ENCODE results near the gene CYB5R4. TPM values are rescaled to one million over a fixed set of nuclear protein-coding genes. Genes with fewer than 3 reads are reported as not detected.

CYB5R4 gene
- total and polyA plus RNA-seq, 2 of the 13 experiments (the other 11 are each of a cell fraction or from before 2014, with no cell fraction given): 5.3 to 26.1 TPM

- no peak overlapping the region for H2AFZ ChIP-seq (ENCODE audit: low read length)
- no peak overlapping the region for H3K9ac ChIP-seq (ENCODE audit: insufficient read depth, low read depth, low read length)
- no peaks in the 10 kb centered on the region for H3K36me3 ChIP-seq (replicated peaks in 1 of 2; ENCODE audit: control insufficient read depth in 1 of 2, insufficient read depth in 2 of 2, low read length in 2 of 2)
- FAIRE-seq: no peak
- TF ChIP-seq PAWR (CRISPR knock-in tag; IDR thresholded peaks at IDR 0.05; ENCODE audit: borderline replicate concordance) (no peak), ZMAT5 (CRISPR knock-in tag; IDR thresholded peaks at IDR 0.05; ENCODE audit: borderline replicate concordance, low read depth) (no peak), KAT7 (CRISPR knock-in tag; IDR thresholded peaks at IDR 0.05; ENCODE audit: borderline replicate concordance) (no peak), MXD4 (CRISPR knock-in tag; IDR thresholded peaks at IDR 0.05) (no peak), SPEN (CRISPR knock-in tag; IDR thresholded peaks at IDR 0.05; ENCODE audit: low read depth) (no peak), LRRFIP1 (CRISPR knock-in tag; conservative IDR thresholded peaks at IDR 0.05) (no peak), REST (IDR thresholded peaks at IDR 0.05; ENCODE audit: borderline replicate concordance in 1 of 2, low read depth in 1 of 2, low read length in 2 of 2) (no peak), ZBTB2 (CRISPR knock-in tag; IDR thresholded peaks at IDR 0.05; ENCODE audit: low read depth) (no peak), MATR3 (CRISPR knock-in tag; IDR thresholded peaks at IDR 0.05) (no peak)
- ATAC-seq: no peak
- BruUV-seq (replicated peaks): no TSS peak
- DNase-seq (ENCODE audit: low spot score): no peak
- H3K27me3 ChIP-seq (ENCODE audit: control insufficient read depth in 1 of 2, insufficient read depth in 2 of 2, low read length in 2 of 2): no peaks in the 10 kb centered on the region
- H3K79me2 ChIP-seq (ENCODE audit: insufficient read depth, low read length): no peaks in the 10 kb centered on the region
- H3K4me1 ChIP-seq (ENCODE audit: insufficient read depth, low read length): 0 out of 2 replicates have a peak, but pooled peaks cover 5% of the 10 kb centered on the region
- 97% methylated on average over 3 of the region's 3 CpGs for WGBS (ENCODE audit: low lambda C conversion rate)
- H4K20me1 ChIP-seq (ENCODE audit: insufficient read depth, low read length): no peaks in the 10 kb centered on the region
- no peaks in the 10 kb centered on the region for H3K9me3 ChIP-seq (ENCODE audit: low read length)
- in situ Hi-C loops (cut with HindIII; ENCODE audit: extremely low pct_ligation_motif_present, low pct_unique_long_range_greater_than_20kb) (no loop called here), intact Hi-C loops (cut with micrococcal nuclease; ENCODE audit: unreplicated experiment) (no loop called here)
- ChIA-PET POLR2A (no interaction called here), CTCF (ENCODE audit: low intra/inter-chr PET ratio, low total read pairs) (no interaction called here)
- H3K27ac ChIP-seq (ENCODE audit: extremely low read length, insufficient read depth, low read length): no peak overlapping the region
- no peak overlapping the region for H3K4me3 ChIP-seq (replicated peaks in 1 of 3; ENCODE audit: insufficient read depth in 1 of 3, low read depth in 2 of 3, low read length in 3 of 3)
- H3K4me2 ChIP-seq (ENCODE audit: low read depth, low read length): no peak overlapping the region
These were observed 93.3 kb downstream of the CYB5R4 start for GRCh38 chr6:83952830-83953229.

Data from HepG2 (cell line).